Suppressor macrophage (primary cell): ENCODE measurements around the gene TMEM209.

ENCODE experiments used
- DNase-seq, 4 experiments: peaks; one replicate each; pipeline ENCODE4 v3.0.0-alpha.2; 2020 to 2022

Gene TMEM209

DNA sequence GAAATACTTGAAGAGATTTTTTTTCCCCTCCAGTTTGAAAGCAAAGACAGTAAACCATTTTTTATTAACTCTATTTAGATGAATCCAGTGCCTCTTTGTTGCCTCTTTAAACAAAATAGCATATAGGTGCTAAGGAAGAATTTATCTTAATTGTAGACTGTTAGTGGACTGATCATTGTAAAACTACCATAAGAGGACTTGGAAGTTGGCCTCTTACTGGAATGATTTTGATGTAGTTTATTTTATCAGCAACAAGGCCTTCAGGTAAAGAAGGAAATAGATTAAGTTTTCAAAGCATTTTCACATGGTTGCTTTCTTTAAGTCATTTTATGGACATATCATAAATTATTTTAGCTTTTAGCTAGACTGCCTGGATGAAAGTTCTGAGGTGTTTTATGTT, 81.7 kb downstream of the TMEM209 start:
- DNase-seq: no peak

DNA sequence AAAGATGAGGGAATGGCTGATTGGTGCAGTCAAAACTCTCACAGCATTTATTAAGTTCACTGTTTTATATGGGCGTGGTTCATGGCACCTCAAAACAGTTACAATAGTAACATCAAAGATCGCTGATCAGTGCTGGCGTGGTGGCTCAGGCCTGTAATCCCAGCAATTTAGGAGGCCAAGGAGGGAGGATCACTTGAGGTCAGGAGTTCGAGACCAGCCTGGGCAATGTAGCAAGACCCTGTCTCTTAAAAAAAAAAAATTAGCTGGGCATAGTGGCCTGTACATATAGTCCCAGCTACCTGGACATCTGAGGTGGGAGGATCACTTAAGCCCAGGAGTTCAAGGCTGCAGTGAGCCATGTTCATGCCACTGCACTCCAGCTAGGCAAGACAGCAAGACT, 86.4 kb downstream of the TMEM209 start:
- no peak for DNase-seq

DNA sequence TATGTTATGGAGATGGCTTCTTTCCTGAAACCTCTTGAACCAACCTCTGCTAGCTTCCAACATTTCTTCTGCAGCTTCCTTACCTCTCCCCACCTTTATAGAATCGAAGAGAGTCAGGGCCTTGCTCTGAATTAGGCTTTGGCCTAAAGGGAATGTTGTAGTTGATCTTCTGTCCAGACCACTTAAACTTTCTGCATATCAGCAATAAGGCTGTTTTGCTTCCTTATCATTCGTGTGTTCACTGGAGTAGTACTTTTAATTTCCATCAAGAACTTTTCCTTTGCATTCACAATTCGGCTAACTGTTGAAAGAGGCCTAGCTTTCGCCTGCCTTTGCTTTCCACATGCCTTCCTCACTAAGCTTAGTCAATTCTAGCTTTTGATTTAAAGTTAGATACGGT, 86.9 kb downstream of the TMEM209 start:
- no peak for DNase-seq

DNA sequence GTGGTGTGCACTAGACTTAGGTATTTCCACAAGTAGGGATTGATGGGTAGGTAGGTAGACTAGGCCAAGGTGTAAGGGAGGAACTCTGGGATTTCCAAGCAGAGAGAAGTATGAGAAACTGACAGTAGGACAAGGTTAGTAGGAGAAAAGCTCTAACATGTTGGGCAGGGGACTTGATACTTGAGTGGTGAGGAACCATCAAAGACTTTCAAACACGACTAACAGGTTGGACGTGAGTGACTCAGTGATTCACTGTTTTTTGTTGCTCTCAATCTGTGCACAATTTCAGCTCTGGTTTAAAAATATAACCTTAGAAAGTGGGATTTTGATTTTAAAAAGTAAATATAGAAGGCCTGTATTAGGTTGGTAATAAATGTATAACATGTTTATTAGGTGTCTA, 90.4 kb downstream of the TMEM209 start:
- DNase-seq: no peak
